ENCODE measurements around the gene CFI.
"Not testable (repeated sequence)": the region's sequence is repeated elsewhere in the genome, so short reads cannot be mapped to it uniquely, and the experiment has no call there.

Gene CFI

DNA sequence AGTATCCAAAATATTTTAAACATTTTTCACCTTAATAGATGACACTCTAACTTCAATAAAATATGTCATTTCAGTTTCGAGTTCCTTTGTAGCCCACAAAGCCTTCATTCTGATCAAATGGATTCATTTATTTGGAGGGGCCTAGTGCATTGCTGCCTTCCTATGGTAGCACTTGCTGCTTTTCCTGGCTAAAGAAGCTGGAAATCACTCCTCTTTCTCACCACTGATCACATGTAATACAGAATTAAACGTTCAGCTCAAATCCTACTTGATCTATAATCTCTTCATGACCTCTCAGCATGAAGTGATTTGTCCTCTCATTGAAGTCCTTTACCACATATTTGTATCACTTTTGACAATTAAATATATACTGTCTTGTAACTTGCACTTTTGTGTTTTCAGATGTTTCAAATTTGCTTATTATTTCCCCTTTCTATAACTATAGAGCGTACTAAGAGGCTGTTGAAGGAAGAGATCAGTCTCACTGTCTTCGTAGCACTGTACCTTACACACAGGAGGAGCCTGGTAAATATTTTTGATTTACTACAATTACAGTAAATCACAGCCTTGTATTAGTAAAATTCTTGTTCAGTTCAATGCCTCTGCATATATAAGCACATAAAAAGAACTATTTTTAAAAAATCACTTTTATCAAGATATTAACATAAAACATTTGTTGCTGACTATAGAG is 555 bp downstream of the CFI start:
- TF ChIP-seq, protein P1, sequence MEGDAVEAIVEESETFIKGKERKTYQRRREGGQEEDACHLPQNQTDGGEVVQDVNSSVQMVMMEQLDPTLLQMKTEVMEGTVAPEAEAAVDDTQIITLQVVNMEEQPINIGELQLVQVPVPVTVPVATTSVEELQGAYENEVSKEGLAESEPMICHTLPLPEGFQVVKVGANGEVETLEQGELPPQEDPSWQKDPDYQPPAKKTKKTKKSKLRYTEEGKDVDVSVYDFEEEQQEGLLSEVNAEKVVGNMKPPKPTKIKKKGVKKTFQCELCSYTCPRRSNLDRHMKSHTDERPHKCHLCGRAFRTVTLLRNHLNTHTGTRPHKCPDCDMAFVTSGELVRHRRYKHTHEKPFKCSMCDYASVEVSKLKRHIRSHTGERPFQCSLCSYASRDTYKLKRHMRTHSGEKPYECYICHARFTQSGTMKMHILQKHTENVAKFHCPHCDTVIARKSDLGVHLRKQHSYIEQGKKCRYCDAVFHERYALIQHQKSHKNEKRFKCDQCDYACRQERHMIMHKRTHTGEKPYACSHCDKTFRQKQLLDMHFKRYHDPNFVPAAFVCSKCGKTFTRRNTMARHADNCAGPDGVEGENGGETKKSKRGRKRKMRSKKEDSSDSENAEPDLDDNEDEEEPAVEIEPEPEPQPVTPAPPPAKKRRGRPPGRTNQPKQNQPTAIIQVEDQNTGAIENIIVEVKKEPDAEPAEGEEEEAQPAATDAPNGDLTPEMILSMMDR (IDR thresholded peaks at IDR 0.05; ENCODE audit: low read depth, low read length, missing control alignments): no peak
- no peak overlapping the region for H3K4me3 ChIP-seq (ENCODE audit: low read depth, low read length)
- DNase-seq (ENCODE audit: low read depth): no peak

DNA sequence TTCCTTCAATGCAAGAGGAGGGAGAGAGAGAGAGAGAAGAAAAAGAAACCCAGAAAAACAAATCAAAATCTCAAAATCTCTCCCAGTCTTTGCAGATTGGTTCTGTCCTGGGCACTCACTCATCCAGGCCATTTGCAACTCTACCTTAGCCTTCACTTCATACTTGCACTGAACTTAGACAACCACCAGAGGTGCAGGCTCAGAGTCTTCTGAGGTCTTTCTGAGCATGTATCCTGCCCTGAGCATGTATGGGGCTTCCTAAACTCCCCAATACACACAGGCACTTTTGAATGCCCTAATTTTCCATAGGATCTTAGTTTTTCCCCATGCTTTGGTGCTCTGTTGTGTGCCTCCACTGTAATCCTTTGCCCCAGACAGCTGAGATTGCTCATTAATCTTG is 2.9 kb downstream of the CFI start:
- TF ChIP-seq, protein P1 (IDR thresholded peaks at IDR 0.05; ENCODE audit: low read depth, low read length, missing control alignments): peak; percentile 11
- H3K4me3 ChIP-seq (ENCODE audit: low read depth, low read length): no peak overlapping the region
- no peak for DNase-seq (ENCODE audit: low read depth)

DNA sequence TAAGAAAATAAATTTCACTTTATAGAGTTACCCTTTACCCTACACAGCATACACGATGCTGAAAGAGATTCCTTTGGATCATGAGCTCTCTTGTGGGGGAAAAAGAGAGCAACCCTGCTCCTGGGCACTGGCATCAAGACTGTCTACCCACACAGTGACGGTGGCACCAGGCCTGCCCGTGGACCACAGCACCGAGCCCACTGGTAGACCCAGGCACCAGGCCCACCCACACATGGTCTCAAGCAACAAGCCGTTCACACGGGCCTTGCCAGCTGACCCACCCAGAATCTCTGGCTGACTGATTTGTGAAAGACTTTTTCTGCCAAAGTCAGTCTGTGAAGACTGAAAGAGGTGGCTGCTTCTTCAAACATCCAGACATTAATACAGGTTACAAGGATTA is 6.7 kb downstream of the CFI start:
- TF ChIP-seq, protein P1 (IDR thresholded peaks at IDR 0.05; ENCODE audit: low read depth, low read length, missing control alignments): no peak
- no peak for DNase-seq (ENCODE audit: low read depth)
- no peak overlapping the region for H3K4me3 ChIP-seq (ENCODE audit: low read depth, low read length)

DNA sequence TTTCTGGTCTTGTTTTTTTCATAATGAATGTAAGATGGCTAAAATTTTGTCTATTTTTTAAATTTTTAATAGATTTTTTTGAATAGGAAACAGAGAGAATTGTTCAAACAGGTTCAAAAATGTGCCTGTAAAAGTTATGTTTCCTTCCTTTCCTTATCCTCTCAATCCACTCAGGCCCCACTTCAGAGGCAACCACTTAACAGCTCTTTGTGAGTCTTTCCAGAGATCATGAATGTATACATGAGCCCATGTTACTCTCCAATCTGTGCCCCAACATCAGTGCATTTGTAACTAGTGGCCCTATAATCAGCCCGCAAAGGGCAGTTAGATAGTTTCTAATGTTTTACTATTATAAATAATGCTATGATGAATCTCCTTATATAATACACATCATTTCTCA is 14.0 kb downstream of the CFI start:
- H3K4me3 ChIP-seq (ENCODE audit: low read depth, low read length): no peak overlapping the region
- TF ChIP-seq, protein P1 (IDR thresholded peaks at IDR 0.05; ENCODE audit: low read depth, low read length, missing control alignments): no peak
- no peak for DNase-seq (ENCODE audit: low read depth)

DNA sequence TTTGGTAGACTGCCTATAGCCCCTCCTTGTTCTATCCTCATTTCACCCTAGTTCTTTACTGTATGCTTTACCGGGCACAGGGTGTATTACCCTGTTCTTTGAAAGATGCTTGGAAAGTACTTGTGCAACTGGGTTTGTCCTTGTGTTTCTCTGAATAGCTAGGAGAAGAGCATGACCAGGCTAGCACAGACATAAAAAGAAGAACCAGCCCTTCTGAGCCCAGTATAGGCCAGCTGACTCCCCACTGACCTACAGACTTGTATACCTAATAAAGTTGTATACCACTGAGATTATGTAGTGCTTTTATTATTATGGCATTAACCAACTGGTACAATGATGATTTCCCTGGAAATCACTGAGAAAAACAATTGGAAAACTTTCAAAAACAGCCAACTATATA is 15.0 kb downstream of the CFI start:
- H3K4me3 ChIP-seq (ENCODE audit: low read depth, low read length): no peak overlapping the region
- TF ChIP-seq, protein P1 (IDR thresholded peaks at IDR 0.05; ENCODE audit: low read depth, low read length, missing control alignments): no peak
- no peak for DNase-seq (ENCODE audit: low read depth)

DNA sequence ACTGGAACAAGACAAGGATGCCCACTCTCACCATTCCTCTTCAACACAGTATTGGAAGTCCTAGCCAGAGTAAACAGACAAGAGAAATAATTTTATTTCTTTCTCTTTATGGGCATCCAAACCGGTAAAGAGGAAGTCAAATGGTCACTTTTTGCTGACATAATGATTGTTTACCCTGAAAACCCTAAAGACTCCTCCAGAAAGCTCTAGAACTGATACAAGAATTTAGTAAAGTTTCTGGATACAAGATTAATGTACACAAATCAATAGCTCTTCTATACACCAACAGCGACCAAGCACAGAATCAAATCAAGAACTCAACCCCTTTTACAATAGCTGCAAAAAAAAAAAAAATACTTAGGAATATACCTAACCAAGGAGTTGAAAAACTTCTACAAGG is 19.7 kb downstream of the CFI start:
- DNase-seq (ENCODE audit: low read depth); H3K4me3 ChIP-seq (ENCODE audit: low read depth, low read length): not testable (repeated sequence)

DNA sequence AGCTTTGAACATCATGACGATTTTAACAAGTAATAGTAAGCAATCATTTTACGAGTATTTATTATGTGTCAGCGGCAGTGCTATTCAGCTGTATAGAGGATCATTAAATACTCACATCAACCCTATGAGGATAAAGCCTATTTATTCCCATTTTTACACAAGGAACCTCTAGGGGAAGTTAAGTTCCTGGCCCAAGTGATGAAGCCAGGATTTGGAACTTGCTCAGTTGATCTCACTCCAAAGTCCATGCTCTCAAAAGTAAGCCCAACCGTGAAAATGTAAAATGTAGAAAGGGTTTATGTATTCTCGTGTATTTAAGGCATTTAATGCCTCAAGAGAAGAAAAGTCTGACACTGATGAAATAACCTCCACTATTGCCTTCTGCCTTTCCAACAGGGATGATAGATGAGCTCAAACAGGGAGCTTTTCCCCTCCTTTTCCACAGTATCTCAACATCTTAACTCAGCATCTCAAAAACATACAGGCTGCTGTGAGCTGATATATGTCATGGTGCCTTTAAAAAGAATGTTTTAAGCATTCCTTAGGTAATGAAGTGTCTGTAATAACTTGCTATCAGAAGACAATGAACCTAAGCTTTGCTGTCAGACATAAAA is 36.9 kb downstream of the CFI start:
- no peak for DNase-seq (ENCODE audit: low read depth)
- H3K4me3 ChIP-seq (ENCODE audit: low read depth, low read length): no peak overlapping the region

More for the DNA sequence above, 36.9 kb downstream of the CFI start:
- TF ChIP-seq, protein P1 (IDR thresholded peaks at IDR 0.05; ENCODE audit: low read depth, low read length, missing control alignments): no peak
